ENCODE measurements around the gene SSNA1. TPM values are rescaled to one million over a fixed set of nuclear protein-coding genes. Genes with fewer than 3 reads are reported as not detected.

Gene SSNA1
- polyA plus RNA-seq, 1 donor from 2014 or later, result 170 TPM

DNA sequence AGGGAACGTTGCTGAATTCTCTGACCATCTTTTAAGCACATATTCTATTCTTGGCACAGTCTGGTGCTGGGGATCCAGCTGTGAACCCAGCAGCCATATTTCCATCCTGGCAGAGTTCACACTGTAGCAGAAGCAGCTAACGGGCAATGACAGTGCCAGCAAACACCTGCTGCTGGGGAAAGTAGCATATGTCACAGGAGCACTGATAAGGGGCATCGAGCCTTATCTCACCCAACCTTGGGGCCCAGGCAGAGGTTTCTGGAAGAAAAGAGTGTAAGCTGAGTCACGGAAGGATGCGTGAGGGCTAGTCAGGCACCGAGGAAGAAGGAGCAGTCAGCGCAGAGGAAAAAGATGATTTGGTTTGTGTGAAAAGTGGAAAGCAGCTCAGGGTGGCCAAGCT lies 18.1 kb downstream of the SSNA1 start:
- Histone ChIP-seq H3K27ac (ENCODE audit: low read length) (no peak overlapping the region), H3K9me2 (ENCODE audit: insufficient read depth, low read length) (no peaks in the 10 kb centered on the region), H4K20me1 (ENCODE audit: insufficient read depth) (no peaks in the 10 kb centered on the region), H3K79me2 (replicated peaks; ENCODE audit: insufficient read depth, low read length) (peaks cover 31% of the 10 kb centered on the region), H3K4me3 (ENCODE audit: low read length) (peak overlapping the region; percentile 100), H3K27me3 (ENCODE audit: insufficient read depth, low read depth, low read length) (no peaks in the 10 kb centered on the region), H3F3A (ENCODE audit: insufficient read depth, low read length, poor library complexity, severe bottlenecking) (no peaks in the 10 kb centered on the region), H2AFZ (ENCODE audit: low read depth, low read length) (no peak overlapping the region), H3K9ac (ENCODE audit: low read length) (peak overlapping the region; percentile 83), H3K9me3 (ENCODE audit: low read length) (no peaks in the 10 kb centered on the region), H3K4me2 (ENCODE audit: low read length) (peak overlapping the region; percentile 91), H3K36me3 (ENCODE audit: insufficient read depth, low read length) (no peaks in the 10 kb centered on the region)
- TF ChIP-seq, protein P1, sequence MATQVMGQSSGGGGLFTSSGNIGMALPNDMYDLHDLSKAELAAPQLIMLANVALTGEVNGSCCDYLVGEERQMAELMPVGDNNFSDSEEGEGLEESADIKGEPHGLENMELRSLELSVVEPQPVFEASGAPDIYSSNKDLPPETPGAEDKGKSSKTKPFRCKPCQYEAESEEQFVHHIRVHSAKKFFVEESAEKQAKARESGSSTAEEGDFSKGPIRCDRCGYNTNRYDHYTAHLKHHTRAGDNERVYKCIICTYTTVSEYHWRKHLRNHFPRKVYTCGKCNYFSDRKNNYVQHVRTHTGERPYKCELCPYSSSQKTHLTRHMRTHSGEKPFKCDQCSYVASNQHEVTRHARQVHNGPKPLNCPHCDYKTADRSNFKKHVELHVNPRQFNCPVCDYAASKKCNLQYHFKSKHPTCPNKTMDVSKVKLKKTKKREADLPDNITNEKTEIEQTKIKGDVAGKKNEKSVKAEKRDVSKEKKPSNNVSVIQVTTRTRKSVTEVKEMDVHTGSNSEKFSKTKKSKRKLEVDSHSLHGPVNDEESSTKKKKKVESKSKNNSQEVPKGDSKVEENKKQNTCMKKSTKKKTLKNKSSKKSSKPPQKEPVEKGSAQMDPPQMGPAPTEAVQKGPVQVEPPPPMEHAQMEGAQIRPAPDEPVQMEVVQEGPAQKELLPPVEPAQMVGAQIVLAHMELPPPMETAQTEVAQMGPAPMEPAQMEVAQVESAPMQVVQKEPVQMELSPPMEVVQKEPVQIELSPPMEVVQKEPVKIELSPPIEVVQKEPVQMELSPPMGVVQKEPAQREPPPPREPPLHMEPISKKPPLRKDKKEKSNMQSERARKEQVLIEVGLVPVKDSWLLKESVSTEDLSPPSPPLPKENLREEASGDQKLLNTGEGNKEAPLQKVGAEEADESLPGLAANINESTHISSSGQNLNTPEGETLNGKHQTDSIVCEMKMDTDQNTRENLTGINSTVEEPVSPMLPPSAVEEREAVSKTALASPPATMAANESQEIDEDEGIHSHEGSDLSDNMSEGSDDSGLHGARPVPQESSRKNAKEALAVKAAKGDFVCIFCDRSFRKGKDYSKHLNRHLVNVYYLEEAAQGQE (IDR thresholded peaks at IDR 0.05; ENCODE audit: borderline replicate concordance), result no peak
- no peak for TF ChIP-seq POLR2AphosphoS5 (IDR thresholded peaks at IDR 0.05)
- TF ChIP-seq EZH2 (IDR thresholded peaks at IDR 0.05; ENCODE audit: borderline replicate concordance, insufficient read depth, low read length, poor library complexity, severe bottlenecking), result no peak
- TF ChIP-seq TAF1 (IDR thresholded peaks at IDR 0.05; ENCODE audit: low read depth), result no peak
- no peak for TF ChIP-seq RAD21 (conservative IDR thresholded peaks at IDR 0.05)
- TF ChIP-seq CTCF (IDR thresholded peaks at IDR 0.05; ENCODE audit: poor library complexity, severe bottlenecking), result no peak
- TF ChIP-seq EP300 (conservative IDR thresholded peaks at IDR 0.05; ENCODE audit: poor library complexity, severe bottlenecking), result no peak
- no peak for TF ChIP-seq SMC3 (conservative IDR thresholded peaks at IDR 0.05; ENCODE audit: poor library complexity)
- TF ChIP-seq MXI1 (conservative IDR thresholded peaks at IDR 0.05; ENCODE audit: poor library complexity, severe bottlenecking), result no peak

- Histone ChIP-seq H3K4me3 (ENCODE audit: low read length) (no peak overlapping the region), H3F3A (ENCODE audit: insufficient read depth, low read length, poor library complexity, severe bottlenecking) (no peaks in the 10 kb centered on the region), H3K9me2 (ENCODE audit: insufficient read depth, low read length) (no peaks in the 10 kb centered on the region), H3K9ac (ENCODE audit: low read length) (no peak overlapping the region), H2AFZ (ENCODE audit: low read depth, low read length) (no peak overlapping the region), H3K4me2 (ENCODE audit: low read length) (no peak overlapping the region), H3K9me3 (ENCODE audit: low read length) (no peaks in the 10 kb centered on the region), H4K20me1 (ENCODE audit: insufficient read depth) (no peaks in the 10 kb centered on the region), H3K27me3 (ENCODE audit: insufficient read depth, low read depth, low read length) (no peaks in the 10 kb centered on the region), H3K36me3 (ENCODE audit: insufficient read depth, low read length) (no peaks in the 10 kb centered on the region), H3K27ac (ENCODE audit: low read length) (no peak overlapping the region), H3K79me2 (replicated peaks; ENCODE audit: insufficient read depth, low read length) (peaks cover 2% of the 10 kb centered on the region)
- TF ChIP-seq POLR2AphosphoS5 (IDR thresholded peaks at IDR 0.05) (no peak), CTCF (IDR thresholded peaks at IDR 0.05; ENCODE audit: poor library complexity, severe bottlenecking) (no peak), SMC3 (conservative IDR thresholded peaks at IDR 0.05; ENCODE audit: poor library complexity) (no peak), EP300 (conservative IDR thresholded peaks at IDR 0.05; ENCODE audit: poor library complexity, severe bottlenecking) (no peak)
- TF ChIP-seq, protein P1 (IDR thresholded peaks at IDR 0.05; ENCODE audit: borderline replicate concordance), result no peak
These were observed 23.1 kb downstream of the SSNA1 start for GRCh38 chr9:137211532-137211931.

All from neural cell (in vitro differentiated cells).